ENCODE data around the gene NOXRED1.

GRCh38 chr14:77439861-77440260 lies 16.5 kb upstream of the NOXRED1 start:
- TF ChIP-seq POLR2A (IDR thresholded peaks at IDR 0.05; ENCODE audit: low read length) (no peak), GATA1 (IDR thresholded peaks at IDR 0.05; ENCODE audit: low read depth, low read length) (no peak)
